ENCODE measurements around the gene ANKRD16.
"Not testable (repeated sequence)": the region's sequence is repeated elsewhere in the genome, so short reads cannot be mapped to it uniquely, and the experiment has no call there.

The ANKRD16 gene

GRCh38 chr10:5919568-5919967, 29.9 kb upstream of the ANKRD16 start:
- H3K4me3 ChIP-seq (ENCODE audit: low read depth in 1 of 2, low read length in 2 of 2), result no peak overlapping the region
- H3K4me1 ChIP-seq (ENCODE audit: insufficient read depth, low read length), result no peaks in the 10 kb centered on the region
- peaks cover 92% of the 10 kb centered on the region for H3K36me3 ChIP-seq (ENCODE audit: insufficient read depth, low read length)
- no peak overlapping the region for H3K9ac ChIP-seq (ENCODE audit: low read length)
- no peaks in the 10 kb centered on the region for H3K9me3 ChIP-seq (ENCODE audit: low read length)
- H3K27me3 ChIP-seq (ENCODE audit: control insufficient read depth in 1 of 2, insufficient read depth in 2 of 2, low read length in 2 of 2), result no peaks in the 10 kb centered on the region
- no peak overlapping the region for H3K27ac ChIP-seq (ENCODE audit: low read depth, low read length)

DNA sequence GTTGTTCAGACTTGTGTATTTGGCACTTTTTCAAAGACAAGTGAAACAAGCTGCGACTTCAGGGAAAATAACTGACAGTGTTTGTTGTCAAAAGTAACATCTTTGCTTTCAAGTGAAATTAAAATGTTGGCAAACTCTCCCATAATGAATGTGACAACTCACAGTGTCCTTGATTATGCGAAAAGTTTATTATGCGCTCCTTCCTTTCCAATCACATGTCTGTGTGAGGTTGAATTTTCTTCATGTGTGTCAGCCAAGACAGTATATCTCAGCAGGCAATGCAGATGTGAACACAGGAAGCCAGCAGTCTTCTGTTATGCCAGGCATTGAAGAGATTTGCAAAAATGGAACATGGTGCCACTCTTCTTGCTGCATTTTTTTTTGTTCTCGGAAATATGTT, 29.1 kb upstream of the ANKRD16 start:
- Histone ChIP-seq H3K27me3 (ENCODE audit: control insufficient read depth in 1 of 2, insufficient read depth in 2 of 2, low read length in 2 of 2) (no peaks in the 10 kb centered on the region), H3K4me1 (ENCODE audit: insufficient read depth, low read length) (no peaks in the 10 kb centered on the region), H3K36me3 (ENCODE audit: insufficient read depth, low read length) (peaks cover 92% of the 10 kb centered on the region), H3K27ac (ENCODE audit: low read depth, low read length) (no peak overlapping the region), H3K9ac (ENCODE audit: low read length) (no peak overlapping the region), H3K4me3 (ENCODE audit: low read depth in 1 of 2, low read length in 2 of 2) (no peak overlapping the region), H3K9me3 (ENCODE audit: low read length) (no peaks in the 10 kb centered on the region)

- Histone ChIP-seq H3K9me3 (ENCODE audit: low read length) (no peaks in the 10 kb centered on the region), H3K4me3 (ENCODE audit: low read depth in 1 of 2, low read length in 2 of 2) (no peak overlapping the region), H3K27ac (ENCODE audit: low read depth, low read length) (no peak overlapping the region), H3K36me3 (ENCODE audit: insufficient read depth, low read length) (peaks cover 95% of the 10 kb centered on the region), H3K9ac (ENCODE audit: low read length) (no peak overlapping the region), H3K4me1 (ENCODE audit: insufficient read depth, low read length) (no peaks in the 10 kb centered on the region), H3K27me3 (ENCODE audit: control insufficient read depth in 1 of 2, insufficient read depth in 2 of 2, low read length in 2 of 2) (no peaks in the 10 kb centered on the region)
Measured at GRCh38 chr10:5917305-5917704, 27.6 kb upstream of the ANKRD16 start.

DNA sequence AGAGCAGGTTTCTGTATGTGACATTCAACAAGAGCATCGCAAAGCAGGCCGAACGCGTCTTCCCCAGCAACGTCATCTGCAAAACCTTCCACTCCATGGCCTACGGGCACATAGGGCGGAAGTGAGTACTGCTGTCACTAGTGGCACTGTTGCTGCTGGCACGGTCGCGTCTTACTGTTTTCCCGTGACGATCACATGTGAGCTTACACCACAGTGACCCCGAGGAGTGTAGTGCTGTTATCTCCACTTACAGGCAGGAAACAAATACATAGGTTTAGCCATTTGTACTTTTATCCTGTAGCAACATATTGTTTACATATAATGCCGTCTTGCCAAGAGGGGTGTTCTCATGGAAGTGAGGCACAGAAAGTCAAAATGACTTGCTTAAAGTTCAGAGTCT, 25.8 kb upstream of the ANKRD16 start:
- Histone ChIP-seq H3K4me1 (ENCODE audit: insufficient read depth, low read length) (no peaks in the 10 kb centered on the region), H3K4me3 (ENCODE audit: low read depth in 1 of 2, low read length in 2 of 2) (no peak overlapping the region), H3K9me3 (ENCODE audit: low read length) (no peaks in the 10 kb centered on the region), H3K27me3 (ENCODE audit: control insufficient read depth in 1 of 2, insufficient read depth in 2 of 2, low read length in 2 of 2) (no peaks in the 10 kb centered on the region), H3K27ac (ENCODE audit: low read depth, low read length) (no peak overlapping the region), H3K9ac (ENCODE audit: low read length) (no peak overlapping the region), H3K36me3 (ENCODE audit: insufficient read depth, low read length) (peaks cover 90% of the 10 kb centered on the region)

GRCh38 chr10:5913736-5914135, 24.0 kb upstream of the ANKRD16 start:
- H3K9me3 ChIP-seq (ENCODE audit: low read length), result no peaks in the 10 kb centered on the region
- no peaks in the 10 kb centered on the region for H3K27me3 ChIP-seq (ENCODE audit: control insufficient read depth in 1 of 2, insufficient read depth in 2 of 2, low read length in 2 of 2)
- no peak overlapping the region for H3K9ac ChIP-seq (ENCODE audit: low read length)
- H3K36me3 ChIP-seq (ENCODE audit: insufficient read depth, low read length), result peaks cover 90% of the 10 kb centered on the region
- no peaks in the 10 kb centered on the region for H3K4me1 ChIP-seq (ENCODE audit: insufficient read depth, low read length)
- H3K4me3 ChIP-seq (ENCODE audit: low read depth in 1 of 2, low read length in 2 of 2), result no peak overlapping the region
- no peak overlapping the region for H3K27ac ChIP-seq (ENCODE audit: low read depth, low read length)

DNA sequence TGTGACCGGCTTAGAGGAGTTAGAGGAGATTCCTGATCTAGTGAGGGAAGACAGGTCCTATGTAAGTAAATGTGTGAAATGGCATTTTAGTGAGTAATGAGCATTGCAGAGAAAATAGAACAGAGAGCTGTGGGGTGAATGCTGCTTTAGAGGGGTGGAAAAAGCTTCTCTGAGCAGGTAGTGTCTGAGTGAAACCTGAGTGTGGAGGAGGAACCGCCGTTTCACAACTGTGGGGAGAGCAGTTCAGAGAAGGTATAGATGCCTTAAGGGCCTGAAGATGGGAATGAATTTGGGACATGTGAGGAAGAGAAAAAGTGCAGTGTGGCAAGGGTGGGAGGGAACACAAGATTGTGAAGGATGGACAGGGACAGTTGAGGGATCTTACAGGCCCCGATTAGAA, 22.0 kb upstream of the ANKRD16 start:
- H3K27me3 ChIP-seq (ENCODE audit: control insufficient read depth in 1 of 2, insufficient read depth in 2 of 2, low read length in 2 of 2), result no peaks in the 10 kb centered on the region
- H3K4me1 ChIP-seq (ENCODE audit: insufficient read depth, low read length), result no peaks in the 10 kb centered on the region
- no peak overlapping the region for H3K4me3 ChIP-seq (ENCODE audit: low read depth in 1 of 2, low read length in 2 of 2)
- H3K9me3 ChIP-seq (ENCODE audit: low read length), result no peaks in the 10 kb centered on the region
- peaks cover 74% of the 10 kb centered on the region for H3K36me3 ChIP-seq (ENCODE audit: insufficient read depth, low read length)
- no peak overlapping the region for H3K9ac ChIP-seq (ENCODE audit: low read length)
- H3K27ac ChIP-seq (ENCODE audit: low read depth, low read length), result no peak overlapping the region

- no peaks in the 10 kb centered on the region for H3K9me3 ChIP-seq (ENCODE audit: low read length)
- H3K27ac ChIP-seq (ENCODE audit: low read depth, low read length), result peak overlapping the region; percentile 30
- H3K36me3 ChIP-seq (ENCODE audit: insufficient read depth, low read length), result peaks cover 66% of the 10 kb centered on the region
- H3K9ac ChIP-seq (ENCODE audit: low read length), result no peak overlapping the region
- H3K4me1 ChIP-seq (ENCODE audit: insufficient read depth, low read length), result no peaks in the 10 kb centered on the region
- no peak overlapping the region for H3K4me3 ChIP-seq (ENCODE audit: low read depth in 1 of 2, low read length in 2 of 2)
- H3K27me3 ChIP-seq (ENCODE audit: control insufficient read depth in 1 of 2, insufficient read depth in 2 of 2, low read length in 2 of 2), result no peaks in the 10 kb centered on the region
Measured at GRCh38 chr10:5910323-5911100, 20.8 kb upstream of the ANKRD16 start.

- not testable (repeated sequence) for H3K9ac ChIP-seq (ENCODE audit: low read length); H3K9me3 ChIP-seq (ENCODE audit: low read length); H3K27me3 ChIP-seq (ENCODE audit: control insufficient read depth in 1 of 2, insufficient read depth in 2 of 2, low read length in 2 of 2); H3K4me3 ChIP-seq (ENCODE audit: low read depth in 1 of 2, low read length in 2 of 2); H3K4me1 ChIP-seq (ENCODE audit: insufficient read depth, low read length); H3K27ac ChIP-seq (ENCODE audit: low read depth, low read length)
- H3K36me3 ChIP-seq (ENCODE audit: insufficient read depth, low read length), result peaks cover 54% of the 10 kb centered on the region
Measured at GRCh38 chr10:5908676-5909075, 19.0 kb upstream of the ANKRD16 start.

DNA sequence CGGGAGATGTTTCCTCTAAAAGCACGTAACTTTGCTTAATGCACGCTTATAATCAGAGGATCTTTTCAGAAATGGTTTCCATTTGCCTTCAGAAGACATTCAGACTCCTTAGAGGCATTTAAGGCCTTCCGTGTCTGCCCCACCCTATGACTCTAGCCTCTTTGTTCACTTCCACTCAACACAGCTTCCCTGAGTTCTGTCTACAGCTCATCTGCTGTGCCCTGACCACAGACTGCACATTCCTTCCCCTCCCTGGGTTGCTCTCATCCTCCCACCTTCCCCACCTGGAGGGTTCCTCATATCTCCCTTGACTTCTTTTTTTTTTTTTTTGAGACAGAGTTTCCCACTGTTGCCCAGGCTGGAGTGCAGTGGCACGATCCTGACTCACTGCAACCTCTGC, 17.0 kb upstream of the ANKRD16 start:
- Histone ChIP-seq H3K27me3 (ENCODE audit: control insufficient read depth in 1 of 2, insufficient read depth in 2 of 2, low read length in 2 of 2) (no peaks in the 10 kb centered on the region), H3K4me1 (ENCODE audit: insufficient read depth, low read length) (no peaks in the 10 kb centered on the region), H3K9me3 (ENCODE audit: low read length) (no peaks in the 10 kb centered on the region), H3K27ac (ENCODE audit: low read depth, low read length) (no peak overlapping the region), H3K9ac (ENCODE audit: low read length) (no peak overlapping the region), H3K4me3 (ENCODE audit: low read depth in 1 of 2, low read length in 2 of 2) (no peak overlapping the region), H3K36me3 (ENCODE audit: insufficient read depth, low read length) (peaks cover 40% of the 10 kb centered on the region)

DNA sequence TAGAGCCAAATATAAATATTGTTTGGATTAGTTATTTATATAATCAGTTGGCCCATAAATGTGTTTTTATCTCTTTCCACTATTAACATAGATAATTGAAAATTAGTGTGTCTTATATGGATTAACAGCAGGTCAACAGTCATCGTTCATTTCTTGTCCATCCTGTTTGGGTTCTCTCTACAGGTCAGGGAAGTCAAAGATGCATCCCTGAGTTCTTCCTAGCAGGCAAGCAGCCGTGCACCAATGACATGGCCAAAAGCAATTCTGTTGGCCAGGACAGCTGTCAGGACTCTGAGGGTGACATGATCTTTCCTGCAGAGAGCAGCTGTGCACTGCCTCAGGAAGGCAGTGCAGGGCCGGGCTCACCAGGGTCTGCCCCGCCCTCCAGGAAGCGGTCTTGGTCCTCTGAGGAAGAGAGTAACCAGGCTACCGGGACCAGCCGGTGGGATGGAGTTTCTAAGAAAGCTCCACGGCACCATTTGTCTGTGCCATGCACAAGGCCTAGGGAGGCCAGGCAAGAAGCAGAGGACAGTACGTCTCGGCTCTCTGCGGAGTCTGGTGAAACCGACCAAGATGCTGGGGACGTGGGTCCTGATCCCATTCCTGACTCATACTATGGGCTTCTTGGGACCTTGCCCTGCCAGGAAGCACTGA, 16.3 kb upstream of the ANKRD16 start:
- H3K4me1 ChIP-seq (ENCODE audit: insufficient read depth, low read length), result no peaks in the 10 kb centered on the region
- no peak overlapping the region for H3K4me3 ChIP-seq (ENCODE audit: low read depth in 1 of 2, low read length in 2 of 2)
- H3K27ac ChIP-seq (ENCODE audit: low read depth, low read length), result no peak overlapping the region
- no peaks in the 10 kb centered on the region for H3K9me3 ChIP-seq (ENCODE audit: low read length)
- peaks cover 33% of the 10 kb centered on the region for H3K36me3 ChIP-seq (ENCODE audit: insufficient read depth, low read length)
- H3K27me3 ChIP-seq (ENCODE audit: control insufficient read depth in 1 of 2, insufficient read depth in 2 of 2, low read length in 2 of 2), result no peaks in the 10 kb centered on the region
- no peak overlapping the region for H3K9ac ChIP-seq (ENCODE audit: low read length)

- Histone ChIP-seq H3K27ac (ENCODE audit: low read depth, low read length) (no peak overlapping the region), H3K27me3 (ENCODE audit: control insufficient read depth in 1 of 2, insufficient read depth in 2 of 2, low read length in 2 of 2) (no peaks in the 10 kb centered on the region), H3K36me3 (ENCODE audit: insufficient read depth, low read length) (peaks cover 20% of the 10 kb centered on the region), H3K4me1 (ENCODE audit: insufficient read depth, low read length) (no peaks in the 10 kb centered on the region), H3K4me3 (ENCODE audit: low read depth in 1 of 2, low read length in 2 of 2) (no peak overlapping the region), H3K9me3 (ENCODE audit: low read length) (no peaks in the 10 kb centered on the region), H3K9ac (ENCODE audit: low read length) (no peak overlapping the region)
Measured at GRCh38 chr10:5904227-5904626, 14.5 kb upstream of the ANKRD16 start.

DNA sequence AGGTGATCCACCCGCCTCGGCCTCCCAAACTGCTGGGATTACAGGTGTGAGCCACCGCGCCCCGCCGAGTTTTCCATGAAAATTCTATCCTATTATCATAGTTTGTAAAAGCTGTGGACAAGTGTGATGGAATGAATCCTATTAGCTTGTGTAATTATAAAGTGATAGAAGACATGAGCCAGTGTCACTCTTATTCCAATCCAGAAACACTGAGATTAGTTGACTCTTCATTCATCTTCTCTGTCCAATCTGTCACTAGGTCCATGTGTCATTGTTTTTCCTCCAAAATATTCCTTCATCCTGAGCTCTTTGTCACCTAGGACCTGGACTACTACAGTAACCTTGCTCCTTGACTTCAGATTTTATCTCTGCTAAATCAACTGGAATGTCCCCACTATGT, 13.9 kb upstream of the ANKRD16 start:
- no peak overlapping the region for H3K4me3 ChIP-seq (ENCODE audit: low read depth in 1 of 2, low read length in 2 of 2)

More for the DNA sequence above, 13.9 kb upstream of the ANKRD16 start:
- H3K36me3 ChIP-seq (ENCODE audit: insufficient read depth, low read length), result peaks cover 13% of the 10 kb centered on the region
- H3K9ac ChIP-seq (ENCODE audit: low read length), result no peak overlapping the region
- no peak overlapping the region for H3K27ac ChIP-seq (ENCODE audit: low read depth, low read length)
- no peaks in the 10 kb centered on the region for H3K9me3 ChIP-seq (ENCODE audit: low read length)
- no peaks in the 10 kb centered on the region for H3K27me3 ChIP-seq (ENCODE audit: control insufficient read depth in 1 of 2, insufficient read depth in 2 of 2, low read length in 2 of 2)
- H3K4me1 ChIP-seq (ENCODE audit: insufficient read depth, low read length), result no peaks in the 10 kb centered on the region
